ENCODE measurements around the gene TACC2. TPM values are rescaled to one million over a fixed set of nuclear protein-coding genes. Genes with fewer than 3 reads are reported as not detected.

Gene TACC2
- total and polyA plus RNA-seq, 9 of the 15 experiments (the other 6 are each of a cell fraction or from before 2014, with no cell fraction given) = under 0.01 to 0.35 (median 0.03) TPM; not detected in 6

DNA sequence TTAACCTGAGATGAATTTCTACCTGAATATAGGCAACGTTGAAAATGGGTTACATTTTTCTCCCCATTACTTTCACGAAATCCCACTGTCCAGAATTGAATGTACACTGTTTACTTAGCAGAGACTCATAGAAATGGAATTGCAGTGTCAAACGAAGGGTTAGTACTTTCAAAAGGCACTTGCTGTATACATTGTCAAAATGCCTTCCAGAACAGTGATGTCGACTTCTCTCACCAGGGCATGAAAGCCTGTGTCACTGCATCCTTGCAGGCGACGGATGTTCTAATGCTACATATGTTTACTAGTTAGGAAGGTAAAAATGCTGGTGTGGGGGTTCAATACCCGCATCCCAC, 41.2 kb downstream of the TACC2 start:
- Histone ChIP-seq H2AFZ (ENCODE audit: low read depth, low read length) (no peak overlapping the region), H3K9me1 (ENCODE audit: control insufficient read depth, insufficient read depth, low read length) (no peaks in the 10 kb centered on the region), H3K4me3 (no peak overlapping the region), H3K4me2 (ENCODE audit: insufficient read depth, low read length) (no peak overlapping the region), H3K9me3 (replicated peaks; ENCODE audit: control insufficient read depth, insufficient read depth, low read depth, low read length) (no peaks in the 10 kb centered on the region), H4K20me1 (replicated peaks; ENCODE audit: control insufficient read depth, insufficient read depth, low read length) (no peaks in the 10 kb centered on the region), H3K27ac (ENCODE audit: extremely low read depth, low read depth, low read length) (no peak overlapping the region), H3K79me2 (ENCODE audit: control insufficient read depth, insufficient read depth, low read length) (no peaks in the 10 kb centered on the region), H3K4me1 (replicated peaks in 1 of 2; ENCODE audit: control insufficient read depth in 2 of 2, insufficient read depth in 2 of 2, low read length in 2 of 2) (no peaks in the 10 kb centered on the region), H3K9ac (ENCODE audit: insufficient read depth in 1 of 2, low read depth in 2 of 2, low read length in 2 of 2) (no peak overlapping the region), H3K36me3 (ENCODE audit: control insufficient read depth, insufficient read depth, low read length) (no peaks in the 10 kb centered on the region), H3K27me3 (ENCODE audit: control insufficient read depth in 2 of 2, insufficient read depth in 2 of 2, low read length in 2 of 2) (peaks cover 0 to 15% of the 10 kb centered on the region in 2 experiments; a peak in 2 of 5 replicates)
- no peak for ATAC-seq
- intact Hi-C loops (cut with micrococcal nuclease) = no loop called here
- POLR2A ChIA-PET = no interaction called here
- no peak for FAIRE-seq
- no TSS peak for BruUV-seq (replicated peaks)
- TF ChIP-seq NELFE (IDR thresholded peaks at IDR 0.05; ENCODE audit: insufficient read depth, insufficient read length) = no peak
- TF ChIP-seq ZNF277 (CRISPR knock-in tag; IDR thresholded peaks at IDR 0.05; ENCODE audit: borderline replicate concordance) = no peak
- no peak for TF ChIP-seq DDX20 (tag; IDR thresholded peaks at IDR 0.05; ENCODE audit: low read depth)
- TF ChIP-seq ELF4 (CRISPR knock-in tag; IDR thresholded peaks at IDR 0.05) = no peak
- TF ChIP-seq CBX8 (IDR thresholded peaks at IDR 0.05; ENCODE audit: borderline replicate concordance, extremely low read depth, low read depth, low read length, poor library complexity, severe bottlenecking) = no peak
- no peak for TF ChIP-seq SOX6 (IDR thresholded peaks at IDR 0.05)
- no peak for TF ChIP-seq HEY1 (CRISPR knock-in tag; IDR thresholded peaks at IDR 0.05; ENCODE audit: borderline replicate concordance)
- TF ChIP-seq NFE2 (IDR thresholded peaks at IDR 0.05; ENCODE audit: low read depth) = no peak
- no peak for TF ChIP-seq ZBTB8A (IDR thresholded peaks at IDR 0.05; ENCODE audit: partially characterized antibody)
- no peak for TF ChIP-seq U2AF1 (optimal IDR thresholded peaks at IDR 0.05; ENCODE audit: low read depth, low read length)
- no peak for TF ChIP-seq TAF7 (tag; IDR thresholded peaks at IDR 0.05)
- no peak for TF ChIP-seq ZNF12 (CRISPR knock-in tag; IDR thresholded peaks at IDR 0.05)
- TF ChIP-seq, protein P1, sequence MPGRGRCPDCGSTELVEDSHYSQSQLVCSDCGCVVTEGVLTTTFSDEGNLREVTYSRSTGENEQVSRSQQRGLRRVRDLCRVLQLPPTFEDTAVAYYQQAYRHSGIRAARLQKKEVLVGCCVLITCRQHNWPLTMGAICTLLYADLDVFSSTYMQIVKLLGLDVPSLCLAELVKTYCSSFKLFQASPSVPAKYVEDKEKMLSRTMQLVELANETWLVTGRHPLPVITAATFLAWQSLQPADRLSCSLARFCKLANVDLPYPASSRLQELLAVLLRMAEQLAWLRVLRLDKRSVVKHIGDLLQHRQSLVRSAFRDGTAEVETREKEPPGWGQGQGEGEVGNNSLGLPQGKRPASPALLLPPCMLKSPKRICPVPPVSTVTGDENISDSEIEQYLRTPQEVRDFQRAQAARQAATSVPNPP (IDR thresholded peaks at IDR 0.05; ENCODE audit: borderline replicate concordance, insufficient read depth, insufficient read length) = no peak
- TF ChIP-seq, protein P2, sequence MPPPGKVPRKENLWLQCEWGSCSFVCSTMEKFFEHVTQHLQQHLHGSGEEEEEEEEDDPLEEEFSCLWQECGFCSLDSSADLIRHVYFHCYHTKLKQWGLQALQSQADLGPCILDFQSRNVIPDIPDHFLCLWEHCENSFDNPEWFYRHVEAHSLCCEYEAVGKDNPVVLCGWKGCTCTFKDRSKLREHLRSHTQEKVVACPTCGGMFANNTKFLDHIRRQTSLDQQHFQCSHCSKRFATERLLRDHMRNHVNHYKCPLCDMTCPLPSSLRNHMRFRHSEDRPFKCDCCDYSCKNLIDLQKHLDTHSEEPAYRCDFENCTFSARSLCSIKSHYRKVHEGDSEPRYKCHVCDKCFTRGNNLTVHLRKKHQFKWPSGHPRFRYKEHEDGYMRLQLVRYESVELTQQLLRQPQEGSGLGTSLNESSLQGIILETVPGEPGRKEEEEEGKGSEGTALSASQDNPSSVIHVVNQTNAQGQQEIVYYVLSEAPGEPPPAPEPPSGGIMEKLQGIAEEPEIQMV (tag; conservative IDR thresholded peaks at IDR 0.05; ENCODE audit: low read depth) = no peak
- no peak for TF ChIP-seq PML (IDR thresholded peaks at IDR 0.05; ENCODE audit: low read length)
- no peak for TF ChIP-seq TRIM25 (IDR thresholded peaks at IDR 0.05; ENCODE audit: borderline replicate concordance)
- no peak for TF ChIP-seq ZNF695 (CRISPR knock-in tag; IDR thresholded peaks at IDR 0.05)
- TF ChIP-seq TAF9B (IDR thresholded peaks at IDR 0.05; ENCODE audit: partially characterized antibody) = no peak
- in situ Hi-C loops (cut with MboI) = no loop called here
- DNase-seq (ENCODE audit: extremely low read depth in 1 of 4, low spot score in 3 of 4) = no peak
- WGBS (ENCODE audit: insufficient coverage, low coverage, missing lambda C conversion rate) = 0% methylated on average over 7 of the region's 7 CpGs
- CTCF ChIA-PET (ENCODE audit: low intra/inter-chr PET ratio) = no interaction called here
